ENCODE data around the gene INSRR.

Gene INSRR

DNA sequence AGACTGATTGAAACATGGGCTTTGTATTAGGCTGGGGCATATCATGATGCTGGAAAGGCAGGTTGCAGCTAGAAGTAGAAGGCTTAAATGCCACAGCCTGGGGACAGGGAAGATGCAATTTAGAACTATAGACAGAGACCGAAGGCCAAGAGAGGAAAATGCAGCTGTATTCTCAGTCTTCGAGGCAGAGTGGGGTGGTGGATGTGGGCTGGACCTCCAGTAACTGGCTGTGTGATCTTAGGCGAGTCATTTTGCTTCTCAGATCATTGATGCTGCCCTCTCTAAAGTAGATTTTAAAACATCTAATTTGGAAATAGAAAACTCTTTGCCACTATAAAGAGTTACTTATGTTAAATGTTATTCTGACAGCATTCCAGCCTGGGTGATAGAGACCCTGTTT lies 24.6 kb downstream of the INSRR start:
- TF ChIP-seq CTCF (conservative IDR thresholded peaks at IDR 0.05; ENCODE audit: low read depth, low read length): no peak
- DNase-seq (ENCODE audit: low read depth): no peak
- H3K4me3 ChIP-seq (ENCODE audit: low read length): no peak overlapping the region

- DNase-seq (ENCODE audit: low read depth): no peak
- no peak overlapping the region for H3K4me3 ChIP-seq (ENCODE audit: low read length)
- no peak for TF ChIP-seq CTCF (conservative IDR thresholded peaks at IDR 0.05; ENCODE audit: low read depth, low read length)
These were observed 25.3 kb downstream of the INSRR start for GRCh38 chr1:156833603-156834002.

DNA sequence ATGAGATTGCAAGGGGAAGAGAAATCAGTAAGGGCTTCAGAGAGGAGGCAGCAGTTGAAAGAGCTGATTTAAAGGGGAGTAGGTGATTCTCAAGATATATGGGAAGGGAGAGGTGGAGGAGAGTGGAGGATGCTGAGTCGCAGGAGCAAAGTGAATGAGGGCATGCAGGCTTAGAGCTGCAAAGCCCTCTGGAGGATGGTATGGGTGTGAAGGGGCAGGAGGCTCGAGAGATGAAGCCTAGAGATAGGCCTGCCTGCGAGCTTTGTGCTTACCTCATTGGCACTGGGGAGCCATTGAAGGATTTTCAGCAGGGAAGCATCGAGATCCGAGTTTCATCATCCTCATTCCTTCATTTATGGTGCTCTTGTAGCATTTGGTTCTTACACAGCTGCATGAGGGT lies 26.5 kb downstream of the INSRR start:
- no peak for DNase-seq (ENCODE audit: low read depth)
- TF ChIP-seq CTCF (conservative IDR thresholded peaks at IDR 0.05; ENCODE audit: low read depth, low read length): no peak
- H3K4me3 ChIP-seq (ENCODE audit: low read length): no peak overlapping the region

DNA sequence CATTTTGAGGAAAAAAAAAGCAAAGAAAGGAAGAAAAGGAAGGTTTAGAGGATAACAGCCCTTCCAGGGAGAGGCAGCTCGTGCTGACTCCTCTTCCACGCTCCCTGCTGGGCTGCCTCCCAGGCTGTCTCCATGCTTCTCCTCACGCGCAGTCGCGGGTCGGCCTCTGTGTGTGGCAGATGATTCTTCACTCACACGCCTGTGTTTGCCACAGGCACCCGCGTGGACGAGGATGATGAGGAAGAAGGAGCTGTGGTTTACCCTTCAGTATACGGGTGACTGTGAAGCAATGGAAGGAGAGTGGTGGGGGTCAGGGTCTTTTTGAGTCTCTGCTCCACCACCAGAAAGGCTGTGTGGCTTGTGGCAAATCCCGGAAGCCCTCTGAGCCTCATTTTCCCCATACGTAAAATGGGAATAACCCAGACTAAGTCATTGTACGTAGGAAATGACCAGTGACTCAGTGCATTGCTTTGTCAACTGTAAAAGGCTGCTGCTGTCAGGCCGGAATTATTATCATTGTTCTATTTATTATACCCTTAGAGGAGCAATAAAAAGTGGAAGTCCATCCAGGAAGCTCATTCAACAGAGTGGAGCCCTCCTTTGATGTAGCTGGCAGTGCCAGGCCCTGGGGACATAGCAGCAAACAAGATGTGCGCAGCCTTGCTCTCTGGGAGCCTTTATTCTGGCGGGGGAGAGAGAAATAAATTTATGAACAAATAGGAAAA lies 30.4 kb downstream of the INSRR start:
- no peak for DNase-seq (ENCODE audit: low read depth)
- no peak for TF ChIP-seq CTCF (conservative IDR thresholded peaks at IDR 0.05; ENCODE audit: low read depth, low read length)
- no peak overlapping the region for H3K4me3 ChIP-seq (ENCODE audit: low read length)

DNA sequence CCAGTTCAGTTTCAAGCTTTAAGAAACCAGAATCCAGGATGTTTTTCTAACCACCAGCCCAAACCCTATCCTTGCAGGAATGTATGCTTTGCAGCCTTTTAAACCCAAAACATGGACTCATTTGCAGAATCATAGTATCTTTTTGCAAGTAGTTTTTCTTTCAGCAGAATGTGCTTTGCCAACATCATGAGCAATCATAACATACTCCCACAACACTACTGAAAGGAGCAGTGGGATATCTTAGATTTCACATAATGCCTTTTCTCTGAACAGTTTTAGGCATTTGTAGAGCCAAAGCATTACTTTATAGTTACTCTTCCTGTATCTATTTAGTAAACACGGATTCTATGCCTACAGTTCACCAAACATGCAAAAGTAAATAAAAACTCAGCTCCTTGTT lies 32.3 kb downstream of the INSRR start:
- no peak for TF ChIP-seq CTCF (conservative IDR thresholded peaks at IDR 0.05; ENCODE audit: low read depth, low read length)
- H3K4me3 ChIP-seq (ENCODE audit: low read length): no peak overlapping the region
- DNase-seq (ENCODE audit: low read depth): no peak

GRCh38 chr1:156823210-156823790 lies 35.6 kb downstream of the INSRR start:
- no peak for DNase-seq (ENCODE audit: low read depth)
- H3K4me3 ChIP-seq (ENCODE audit: low read length): no peak overlapping the region
- no peak for TF ChIP-seq CTCF (conservative IDR thresholded peaks at IDR 0.05; ENCODE audit: low read depth, low read length)

- TF ChIP-seq CTCF (conservative IDR thresholded peaks at IDR 0.05; ENCODE audit: low read depth, low read length): no peak
- no peak for DNase-seq (ENCODE audit: low read depth)
- no peak overlapping the region for H3K4me3 ChIP-seq (ENCODE audit: low read length)
These were observed 36.2 kb downstream of the INSRR start for GRCh38 chr1:156822680-156823079.
